Muscle layer of colon (tissue), 2 donors: Measurements from ENCODE around the gene BSPRY.

ENCODE experiments used
- H3K27ac ChIP-seq: one replicate; pipeline ENCODE4 v1.7.0; 2013; ENCODE audit warnings: low read depth, mild to moderate bottlenecking, low read length, moderate library complexity
- H3K27me3 ChIP-seq, 2 donors: one replicate each; pipeline ENCODE4 v1.7.0; 2013; ENCODE audit warnings: low read length in 2 of 2, mild to moderate bottlenecking in 2 of 2; ENCODE audit not compliant: insufficient read depth in 2 of 2, control insufficient read depth in 1 of 2
- H3K36me3 ChIP-seq: one replicate; pipeline ENCODE4 v1.7.0; 2013; ENCODE audit warnings: mild to moderate bottlenecking, low read length; ENCODE audit not compliant: insufficient read depth
- H3K4me1 ChIP-seq: one replicate; pipeline ENCODE4 v1.7.0; 2013; ENCODE audit warnings: mild to moderate bottlenecking, low read length; ENCODE audit not compliant: insufficient read depth
- H3K4me3 ChIP-seq, 2 donors: one replicate each; pipeline ENCODE4 v1.7.0; 2013; ENCODE audit warnings: low read length in 2 of 2, low read depth in 1 of 2, mild to moderate bottlenecking in 1 of 2, moderate library complexity in 1 of 2
- H3K9ac ChIP-seq: one replicate; pipeline ENCODE4 v1.7.0; 2013; ENCODE audit warnings: low read length
- H3K9me3 ChIP-seq: one replicate; pipeline ENCODE4 v1.7.0; 2013; ENCODE audit warnings: mild to moderate bottlenecking, low read length
- donor health status: abdominal sarcoma.
- donor health status: Adenocarcinoma of cecum.

Gene BSPRY

GRCh38 chr9:113316030-113316429 lies 33.3 kb upstream of the BSPRY start:
- H3K4me1 ChIP-seq: no peaks in the 10 kb centered on the region
- no peaks in the 10 kb centered on the region for H3K9me3 ChIP-seq
- no peak overlapping the region for H3K9ac ChIP-seq
- H3K27ac ChIP-seq: no peak overlapping the region
- H3K36me3 ChIP-seq: peaks cover 39% of the 10 kb centered on the region
- no peaks in the 10 kb centered on the region for H3K27me3 ChIP-seq
- no peak overlapping the region for H3K4me3 ChIP-seq

DNA sequence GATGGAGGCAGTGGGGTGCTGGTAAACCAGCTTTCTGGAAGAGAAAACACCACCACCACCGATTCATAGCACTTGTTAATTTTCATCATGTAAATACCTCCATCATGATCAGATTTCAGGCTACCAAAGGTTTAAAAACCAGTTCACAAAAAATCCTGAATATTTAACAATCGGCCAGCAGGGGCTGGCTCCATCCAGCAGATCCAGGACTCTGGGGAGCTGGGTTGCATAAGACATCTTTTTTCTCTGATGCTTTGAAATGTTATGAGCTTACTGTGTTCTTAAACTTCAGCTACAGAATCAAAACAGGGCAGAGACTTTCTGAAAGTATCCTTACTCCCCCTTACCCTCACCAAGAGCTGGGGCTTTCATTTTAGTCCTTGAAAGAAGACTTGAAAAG lies 31.6 kb upstream of the BSPRY start:
- Histone ChIP-seq H3K36me3 (peaks cover 44% of the 10 kb centered on the region), H3K9me3 (no peaks in the 10 kb centered on the region), H3K4me1 (no peaks in the 10 kb centered on the region)

DNA sequence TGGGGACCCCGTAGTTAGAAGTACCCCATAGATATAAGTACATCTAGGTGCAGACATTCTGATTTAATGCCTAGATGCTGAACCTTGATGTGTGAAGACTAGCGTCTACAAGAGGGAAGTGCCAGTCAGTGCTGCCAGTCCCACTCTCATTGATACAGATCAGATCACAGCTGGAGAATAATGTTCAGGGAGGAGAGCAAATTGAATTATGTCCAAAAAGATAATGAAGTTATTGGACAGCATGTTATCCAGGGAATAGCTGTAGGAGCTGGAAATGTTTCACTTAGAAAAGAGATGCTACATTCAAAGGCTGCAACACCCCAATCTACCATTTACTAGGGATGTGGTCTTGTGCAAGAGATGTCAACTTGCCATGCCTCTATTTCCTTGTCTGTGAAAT lies 30.3 kb upstream of the BSPRY start:
- no peaks in the 10 kb centered on the region for H3K9me3 ChIP-seq
- H3K36me3 ChIP-seq: peaks cover 44% of the 10 kb centered on the region
- no peaks in the 10 kb centered on the region for H3K27me3 ChIP-seq
- no peak overlapping the region for H3K9ac ChIP-seq
- H3K4me1 ChIP-seq: no peaks in the 10 kb centered on the region
- no peak overlapping the region for H3K4me3 ChIP-seq
- no peak overlapping the region for H3K27ac ChIP-seq

More for the DNA sequence above, 31.6 kb upstream of the BSPRY start:
- Histone ChIP-seq H3K9ac (no peak overlapping the region), H3K27ac (no peak overlapping the region), H3K27me3 (no peaks in the 10 kb centered on the region), H3K4me3 (no peak overlapping the region)

- Histone ChIP-seq H3K9ac (no peak overlapping the region), H3K36me3 (peaks cover 44% of the 10 kb centered on the region), H3K4me3 (no peak overlapping the region), H3K27me3 (no peaks in the 10 kb centered on the region), H3K9me3 (no peaks in the 10 kb centered on the region), H3K27ac (no peak overlapping the region), H3K4me1 (no peaks in the 10 kb centered on the region)
These were observed 29.3 kb upstream of the BSPRY start for GRCh38 chr9:113320051-113320450.

DNA sequence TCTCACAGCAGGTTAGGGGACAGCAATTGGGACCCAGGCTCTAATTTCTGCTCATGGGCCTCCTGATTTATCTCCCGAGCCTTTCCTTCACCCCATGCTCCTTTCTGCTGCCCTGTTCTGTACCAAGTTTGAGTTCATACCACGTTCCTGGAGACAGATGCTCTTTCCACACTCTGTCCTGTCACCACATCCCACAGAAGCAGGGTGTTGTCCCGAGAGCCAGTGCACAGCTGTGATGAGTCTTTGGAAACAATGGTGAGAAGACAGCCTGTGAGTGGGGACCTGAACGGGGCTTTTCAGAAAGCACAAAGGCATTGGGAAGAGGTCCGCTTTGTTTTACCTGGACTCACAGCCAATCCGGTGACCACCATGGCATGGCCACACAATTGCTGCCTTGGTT lies 26.7 kb upstream of the BSPRY start:
- peaks cover 37% of the 10 kb centered on the region for H3K36me3 ChIP-seq
- H3K27me3 ChIP-seq: no peaks in the 10 kb centered on the region
- H3K4me3 ChIP-seq: no peak overlapping the region
- H3K4me1 ChIP-seq: no peaks in the 10 kb centered on the region
- H3K9ac ChIP-seq: no peak overlapping the region
- H3K27ac ChIP-seq: no peak overlapping the region
- no peaks in the 10 kb centered on the region for H3K9me3 ChIP-seq

GRCh38 chr9:113326230-113326629 lies 23.1 kb upstream of the BSPRY start:
- H3K4me1 ChIP-seq: no peaks in the 10 kb centered on the region
- peaks cover 4% of the 10 kb centered on the region for H3K36me3 ChIP-seq
- no peak overlapping the region for H3K9ac ChIP-seq
- no peaks in the 10 kb centered on the region for H3K27me3 ChIP-seq
- H3K27ac ChIP-seq: no peak overlapping the region
- H3K4me3 ChIP-seq: no peak overlapping the region
- H3K9me3 ChIP-seq: no peaks in the 10 kb centered on the region

DNA sequence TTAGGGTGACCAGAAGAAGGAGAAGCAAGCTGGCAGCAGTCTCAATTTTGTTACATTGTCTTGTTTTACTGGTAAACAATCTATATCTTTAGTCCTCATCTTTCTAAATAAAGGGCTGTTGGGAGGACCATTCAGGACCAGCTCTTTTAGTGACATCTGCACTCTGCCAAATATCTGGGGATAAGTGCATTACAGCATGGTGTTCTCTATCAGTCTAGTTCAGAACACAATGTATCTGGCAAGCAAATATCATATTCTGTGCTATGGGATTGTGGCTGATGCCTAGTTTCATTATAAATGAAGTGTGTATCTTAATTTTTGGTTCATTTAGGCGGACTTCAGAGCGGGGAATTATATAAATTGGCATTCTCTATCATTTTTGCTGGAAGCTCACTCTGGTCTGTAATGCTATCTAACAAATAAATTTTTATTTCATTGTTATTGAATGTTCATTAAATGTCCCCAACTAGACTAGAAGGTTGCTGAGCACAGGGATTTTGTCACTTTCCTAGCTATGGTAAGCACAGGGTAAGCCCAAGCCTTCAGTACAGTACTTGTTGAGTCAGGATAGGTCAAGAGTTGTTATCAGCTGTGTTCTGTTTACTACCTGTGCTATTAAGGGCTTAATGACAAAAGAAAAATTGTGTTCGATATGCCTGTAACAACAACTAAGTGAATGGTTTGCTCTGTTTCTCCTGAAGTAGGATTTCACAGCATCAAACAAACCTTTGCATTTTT lies 21.1 kb upstream of the BSPRY start:
- no peaks in the 10 kb centered on the region for H3K36me3 ChIP-seq
- H3K9me3 ChIP-seq: no peaks in the 10 kb centered on the region
- H3K4me3 ChIP-seq: no peak overlapping the region
- no peaks in the 10 kb centered on the region for H3K4me1 ChIP-seq
- H3K9ac ChIP-seq: no peak overlapping the region
- no peaks in the 10 kb centered on the region for H3K27me3 ChIP-seq
- no peak overlapping the region for H3K27ac ChIP-seq

DNA sequence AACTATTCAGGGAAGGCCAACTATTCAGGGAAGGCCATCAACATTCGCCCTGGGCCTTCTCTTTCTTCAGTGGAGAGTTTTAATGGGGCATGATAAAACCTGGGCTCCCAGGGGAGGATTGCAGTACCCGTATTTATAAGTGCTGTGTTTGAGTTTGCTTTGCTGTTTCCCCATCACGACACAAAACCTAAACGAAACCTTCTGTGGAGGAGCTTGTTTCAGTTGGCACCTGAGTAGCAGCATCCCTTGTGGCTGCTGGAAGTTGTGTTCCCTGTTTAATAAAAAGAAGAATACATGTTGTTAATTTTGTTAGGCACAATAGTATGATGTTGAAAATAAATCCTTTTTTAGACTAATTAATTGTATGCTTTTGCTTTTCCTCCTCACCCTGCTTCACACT lies 17.6 kb upstream of the BSPRY start:
- H3K9me3 ChIP-seq: no peaks in the 10 kb centered on the region

DNA sequence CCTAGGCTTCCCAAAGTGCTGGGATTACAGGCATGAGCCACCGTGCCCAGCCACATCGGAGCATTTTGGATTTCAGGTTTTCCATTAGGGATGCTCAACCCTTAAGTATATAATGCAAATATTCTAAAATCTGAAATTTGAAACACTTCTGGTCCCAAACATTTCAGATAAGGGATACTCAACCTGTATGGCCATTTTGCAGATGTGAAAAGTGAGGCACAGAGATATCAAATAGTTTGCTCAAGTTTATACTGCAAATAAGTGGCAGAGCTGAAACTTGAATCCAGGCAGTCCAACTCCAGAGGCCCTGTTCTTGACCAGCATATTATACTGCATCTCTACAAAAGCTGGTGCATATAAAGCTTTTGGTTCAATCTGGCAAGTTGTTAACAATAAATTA lies 11.6 kb upstream of the BSPRY start:
- Histone ChIP-seq H3K36me3 (no peaks in the 10 kb centered on the region), H3K27me3 (no peaks in the 10 kb centered on the region), H3K9me3 (no peaks in the 10 kb centered on the region), H3K9ac (no peak overlapping the region), H3K4me1 (peaks cover 9% of the 10 kb centered on the region), H3K27ac (no peak overlapping the region), H3K4me3 (no peak overlapping the region)

More for the DNA sequence above, 17.6 kb upstream of the BSPRY start:
- H3K27me3 ChIP-seq: no peaks in the 10 kb centered on the region
- no peaks in the 10 kb centered on the region for H3K4me1 ChIP-seq
- H3K9ac ChIP-seq: no peak overlapping the region
- no peak overlapping the region for H3K27ac ChIP-seq
- no peaks in the 10 kb centered on the region for H3K36me3 ChIP-seq
- H3K4me3 ChIP-seq: no peak overlapping the region

DNA sequence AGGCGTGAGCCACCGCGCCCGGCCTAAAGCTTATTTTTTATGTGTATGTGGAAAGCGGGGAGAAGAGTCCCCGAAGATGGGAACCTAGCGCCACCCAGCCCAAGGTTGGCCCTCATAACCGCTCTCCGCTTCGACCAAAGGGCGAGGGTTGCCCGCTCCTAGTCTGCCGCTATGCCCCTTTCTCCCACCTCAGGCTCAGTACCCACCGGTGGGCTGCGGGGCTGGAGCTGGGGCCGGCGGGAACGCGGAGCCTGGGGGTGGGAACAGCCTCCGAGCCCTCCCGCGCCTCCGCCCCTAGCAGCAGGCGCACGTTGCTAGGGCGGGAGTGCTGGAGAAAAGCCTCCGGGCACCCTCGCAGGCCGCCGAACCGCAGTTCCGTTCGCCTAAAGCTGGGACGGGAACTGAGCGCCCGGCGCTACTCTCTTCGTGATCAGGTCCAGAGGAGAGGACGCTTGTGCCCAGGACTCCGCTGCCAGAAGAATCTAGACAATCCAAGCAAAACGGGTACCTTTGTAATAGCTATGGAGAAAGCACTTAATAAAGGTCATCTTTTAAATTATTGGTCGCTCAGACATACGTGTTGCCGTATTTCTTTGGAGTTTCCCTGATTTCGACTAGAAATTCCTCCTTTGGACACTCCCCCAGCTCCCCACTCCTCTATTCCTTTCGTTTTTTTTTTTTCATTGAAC lies 9.2 kb upstream of the BSPRY start, which contains the start of gene WDR31:
WDR31 (minus strand) TSS at position 265 of the 689 bp plus-strand sequence. CDS start 8,253 bp downstream, outside the sequence.
- H3K9ac ChIP-seq: peak within 1 kb of the TSS; percentile 60

DNA sequence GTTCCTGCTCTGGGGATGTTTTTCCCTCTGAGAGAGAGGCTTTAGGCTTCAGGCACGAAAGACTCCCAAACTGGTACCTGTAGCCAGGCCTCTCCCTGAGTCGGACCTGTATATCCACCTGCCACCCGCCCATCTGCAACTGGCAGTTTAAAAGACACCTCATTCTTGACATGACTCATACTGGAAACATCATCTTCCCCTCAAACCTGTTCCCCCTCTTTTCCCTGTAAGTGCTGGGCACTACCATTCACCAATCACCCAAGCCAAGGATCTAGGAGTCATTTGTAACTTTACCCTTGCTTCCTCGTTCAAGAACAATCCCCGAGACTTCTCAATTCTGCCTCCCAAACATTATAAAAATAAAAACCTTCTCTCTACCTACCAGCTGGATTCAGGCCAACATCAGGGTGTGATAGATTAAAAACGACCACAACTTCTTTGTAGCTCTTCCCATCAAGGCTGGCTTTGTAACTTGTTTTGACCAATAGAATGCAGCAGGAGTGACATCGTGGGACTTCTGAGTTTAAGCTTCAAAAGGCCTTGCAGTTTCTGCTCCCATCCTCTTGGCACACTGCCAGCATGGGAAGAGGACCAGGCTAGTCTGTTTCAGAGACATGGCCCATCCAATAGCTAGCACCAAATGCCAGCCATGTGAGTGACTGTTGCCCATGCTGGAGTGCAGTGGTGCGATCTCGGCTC lies 7.5 kb upstream of the BSPRY start:
- H3K4me3 ChIP-seq: no peak overlapping the region
- H3K4me1 ChIP-seq: peaks cover 28% of the 10 kb centered on the region
- H3K27ac ChIP-seq: no peak overlapping the region
- no peaks in the 10 kb centered on the region for H3K27me3 ChIP-seq
- H3K36me3 ChIP-seq: no peaks in the 10 kb centered on the region
- H3K9me3 ChIP-seq: no peaks in the 10 kb centered on the region
- H3K9ac ChIP-seq: no peak overlapping the region

More for the DNA sequence above, 9.2 kb upstream of the BSPRY start, which contains the start of gene WDR31:
- Histone ChIP-seq H3K9me3 (no peaks in the 10 kb centered on the region), H3K27ac (peak within 1 kb of the TSS; percentile 83), H3K4me3 (peak within 1 kb of the TSS; percentile 79 to 87), H3K36me3 (no peaks in the 10 kb centered on the region), H3K4me1 (peaks cover 28% of the 10 kb centered on the region), H3K27me3 (no peaks in the 10 kb centered on the region)
